GM19099 (cell line): ENCODE measurements around the gene NOTCH2.

ENCODE experiments used
- POLR2A ChIP-seq: IDR thresholded peaks from 3 replicates; pipeline ENCODE4 v1.6.1; 2011; ENCODE audit warnings: low read depth; ENCODE audit not compliant: insufficient read length; ENCODE audit errors: extremely low read depth

Gene NOTCH2

GRCh38 chr1:119888476-119888875 is 181.0 kb downstream of the NOTCH2 start:
- TF ChIP-seq POLR2A: no peak

GRCh38 chr1:119887427-119887826 is 182.0 kb downstream of the NOTCH2 start:
- no peak for TF ChIP-seq POLR2A

- TF ChIP-seq POLR2A: no peak
Measured at GRCh38 chr1:119885903-119886783, 183.3 kb downstream of the NOTCH2 start.

GRCh38 chr1:119884711-119885110 is 184.8 kb downstream of the NOTCH2 start:
- TF ChIP-seq POLR2A: no peak

- TF ChIP-seq POLR2A: no peak
Measured at GRCh38 chr1:119883826-119884225, 185.6 kb downstream of the NOTCH2 start.

GRCh38 chr1:119882132-119883049 is 187.1 kb downstream of the NOTCH2 start:
- TF ChIP-seq POLR2A: no peak

GRCh38 chr1:119879510-119880434 is 189.7 kb downstream of the NOTCH2 start:
- TF ChIP-seq POLR2A: no peak

- TF ChIP-seq POLR2A: no peak
Measured at GRCh38 chr1:119878171-119878570, 191.3 kb downstream of the NOTCH2 start.

- no peak for TF ChIP-seq POLR2A
Measured at GRCh38 chr1:119874186-119874585, 195.3 kb downstream of the NOTCH2 start.

GRCh38 chr1:119873135-119874015 is 196.1 kb downstream of the NOTCH2 start:
- TF ChIP-seq POLR2A: no peak

- TF ChIP-seq POLR2A: no peak
Measured at GRCh38 chr1:119871881-119872280, 197.6 kb downstream of the NOTCH2 start.

GRCh38 chr1:119870917-119871596 is 198.4 kb downstream of the NOTCH2 start:
- no peak for TF ChIP-seq POLR2A

- no peak for TF ChIP-seq POLR2A
Measured at GRCh38 chr1:119869995-119870394, 199.5 kb downstream of the NOTCH2 start.
